Anterior cingulate cortex (tissue), 58 donors: ENCODE results near the gene ARHGAP26.

Source experiments
- DNase-seq, 58 donors: peaks; one replicate each; lab custom pipeline; 2025; lab: John Stamatoyannopoulos, UW

Gene ARHGAP26

GRCh38 chr5:143063175-143063970 is 293.2 kb downstream of the ARHGAP26 start:
- DNase-seq: peak in 18 of 58 donors; percentile 8 to 66 (median 24)

GRCh38 chr5:143064218-143064641 is 294.1 kb downstream of the ARHGAP26 start:
- no peak for DNase-seq

GRCh38 chr5:143064676-143065075 is 294.5 kb downstream of the ARHGAP26 start:
- DNase-seq: peak in 1 of 58 donors; percentile 24

GRCh38 chr5:143065185-143065965 is 295.2 kb downstream of the ARHGAP26 start:
- peak in 1 of 58 donors; percentile 45 for DNase-seq

- no peak for DNase-seq
These were observed 295.9 kb downstream of the ARHGAP26 start for GRCh38 chr5:143065996-143066522.

- peak in 1 of 58 donors; percentile 6 for DNase-seq
These were observed 296.5 kb downstream of the ARHGAP26 start for GRCh38 chr5:143066556-143067281.

GRCh38 chr5:143068712-143069111 is 298.5 kb downstream of the ARHGAP26 start:
- no peak for DNase-seq

GRCh38 chr5:143071927-143072326 is 301.8 kb downstream of the ARHGAP26 start:
- DNase-seq: no peak

- DNase-seq: no peak
These were observed 302.6 kb downstream of the ARHGAP26 start for GRCh38 chr5:143072734-143073133.

GRCh38 chr5:143073766-143074165 is 303.6 kb downstream of the ARHGAP26 start:
- DNase-seq: no peak

- DNase-seq: no peak
These were observed 304.3 kb downstream of the ARHGAP26 start for GRCh38 chr5:143074414-143074996.

GRCh38 chr5:143076377-143076776 is 306.2 kb downstream of the ARHGAP26 start:
- DNase-seq: no peak

GRCh38 chr5:143077453-143078103 is 307.4 kb downstream of the ARHGAP26 start:
- no peak for DNase-seq

- DNase-seq: no peak
These were observed 308.1 kb downstream of the ARHGAP26 start for GRCh38 chr5:143078313-143078712.

GRCh38 chr5:143078971-143079370 is 308.8 kb downstream of the ARHGAP26 start:
- no peak for DNase-seq

- DNase-seq: no peak
These were observed 310.2 kb downstream of the ARHGAP26 start for GRCh38 chr5:143080407-143080806.

GRCh38 chr5:143080982-143081381 is 310.8 kb downstream of the ARHGAP26 start:
- no peak for DNase-seq

- DNase-seq: no peak
These were observed 312.8 kb downstream of the ARHGAP26 start for GRCh38 chr5:143083006-143083405.

- peak in 8 of 58 donors; percentile 5 to 16 (median 10) for DNase-seq
These were observed 314.2 kb downstream of the ARHGAP26 start for GRCh38 chr5:143084407-143084806.
